Tibial artery (tissue), 4 donors: ENCODE results near the gene RXRA.

Experiments used
- DNase-seq, 2 donors: peaks; one replicate each; pipeline ENCODE4 v3.0.0-alpha.2; 2019
- H3K27ac ChIP-seq, 2 donors: fragments of 200-600 bp; sonication (generic) in 1 of 2; 1 replicate in 1 of 2; 2 replicates in 1 of 2; pipeline ENCODE4 v1.5.1; 2018 to 2019; ENCODE audit warnings: mild to moderate bottlenecking in 1 of 2
- H3K27me3 ChIP-seq, 2 donors: fragments of 200-600 bp; sonication (generic) in 1 of 2; one replicate each; pipeline versions ENCODE4 v1.5.1 to v1.6.0; 2016 to 2019
- H3K36me3 ChIP-seq, 3 donors: fragments of 200-600 bp; sonication (generic) in 2 of 3; one replicate each; pipeline ENCODE4 v1.5.1; 2016 to 2019; ENCODE audit warnings: mild to moderate bottlenecking in 2 of 3
- H3K4me1 ChIP-seq, 4 donors: fragments of 200-600 bp; sonication (generic) in 2 of 4; 1 replicate in 3 of 4; 2 replicates in 1 of 4; pipeline ENCODE4 v1.5.1; 2016 to 2019
- H3K4me3 ChIP-seq, 2 donors: fragments of 200-600 bp; sonication (generic) in 1 of 2; 1 replicate in 1 of 2; 2 replicates in 1 of 2; pipeline ENCODE4 v1.5.1; 2018 to 2019; ENCODE audit warnings: mild to moderate bottlenecking in 2 of 2
- H3K9me3 ChIP-seq, 3 donors: fragments of 200-600 bp; sonication (generic) in 1 of 3; one replicate each; pipeline ENCODE4 v1.5.1; 2016 to 2019
- intact Hi-C: fragments of 100-400 bp; cut with DNase I; formaldehyde crosslinking; loops from one replicate; pipeline ENCODE4 v1.15.0; 2023; ENCODE audit warnings: low total_unique reads
- TF ChIP-seq, protein P1 (sequence below), 2 experiments: fragments of 200-600 bp in 1 of 2; fragments of 450-650 bp in 1 of 2; IDR thresholded peaks; one replicate each; pipeline ENCODE4 v1.5.1; 2017 to 2019; ENCODE audit warnings: antibody characterized with exemption in 2 of 2, mild to moderate bottlenecking in 1 of 2, moderate library complexity in 1 of 2

The RXRA gene

DNA sequence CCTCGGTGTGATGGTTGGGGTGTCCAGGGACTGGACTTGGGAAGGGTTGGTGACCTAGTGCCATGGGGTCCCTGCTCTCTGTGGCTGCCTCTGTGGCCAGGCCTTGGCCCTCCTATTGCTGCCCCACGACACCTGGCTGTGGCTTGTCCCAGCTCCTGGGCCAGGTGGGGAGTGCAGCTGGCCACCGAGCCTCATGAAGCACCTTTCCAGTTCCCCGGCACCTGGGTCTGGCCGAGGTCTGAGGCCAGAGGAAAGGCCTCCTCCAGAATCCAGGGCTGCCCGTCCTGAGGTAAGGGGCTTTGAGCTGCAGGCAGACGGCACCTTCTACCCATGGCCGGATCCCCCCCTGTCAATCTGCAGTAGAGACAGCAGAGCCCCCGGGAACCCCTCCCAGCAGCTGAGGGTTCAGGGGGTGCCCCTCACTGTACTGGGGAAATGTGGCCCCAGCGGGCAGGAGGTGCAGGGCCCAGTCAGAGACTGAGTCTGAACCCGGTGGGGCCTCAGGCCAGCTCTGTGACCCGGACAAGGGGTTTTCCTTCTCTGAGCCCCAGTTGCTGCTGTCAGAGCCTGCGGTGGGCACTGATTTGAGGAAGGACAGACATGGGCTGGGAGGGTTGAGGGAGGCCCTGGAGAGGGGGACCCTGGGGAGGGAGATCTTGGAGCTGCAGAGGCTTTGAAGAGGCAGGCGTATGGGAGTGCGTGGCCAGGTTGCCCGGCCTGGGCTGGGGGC, 54.5 kb downstream of the RXRA start:
- Histone ChIP-seq H3K4me1 (peaks cover 0 to 99% (median 74%) of the 10 kb centered on the region in 4 donors), H3K4me3 (no peak overlapping the region), H3K27ac (no peak overlapping the region), H3K36me3 (no peaks in the 10 kb centered on the region), H3K27me3 (no peaks in the 10 kb centered on the region), H3K9me3 (no peaks in the 10 kb centered on the region)
- intact Hi-C loops = no loop called here
- DNase-seq = no peak
- TF ChIP-seq, protein P1, sequence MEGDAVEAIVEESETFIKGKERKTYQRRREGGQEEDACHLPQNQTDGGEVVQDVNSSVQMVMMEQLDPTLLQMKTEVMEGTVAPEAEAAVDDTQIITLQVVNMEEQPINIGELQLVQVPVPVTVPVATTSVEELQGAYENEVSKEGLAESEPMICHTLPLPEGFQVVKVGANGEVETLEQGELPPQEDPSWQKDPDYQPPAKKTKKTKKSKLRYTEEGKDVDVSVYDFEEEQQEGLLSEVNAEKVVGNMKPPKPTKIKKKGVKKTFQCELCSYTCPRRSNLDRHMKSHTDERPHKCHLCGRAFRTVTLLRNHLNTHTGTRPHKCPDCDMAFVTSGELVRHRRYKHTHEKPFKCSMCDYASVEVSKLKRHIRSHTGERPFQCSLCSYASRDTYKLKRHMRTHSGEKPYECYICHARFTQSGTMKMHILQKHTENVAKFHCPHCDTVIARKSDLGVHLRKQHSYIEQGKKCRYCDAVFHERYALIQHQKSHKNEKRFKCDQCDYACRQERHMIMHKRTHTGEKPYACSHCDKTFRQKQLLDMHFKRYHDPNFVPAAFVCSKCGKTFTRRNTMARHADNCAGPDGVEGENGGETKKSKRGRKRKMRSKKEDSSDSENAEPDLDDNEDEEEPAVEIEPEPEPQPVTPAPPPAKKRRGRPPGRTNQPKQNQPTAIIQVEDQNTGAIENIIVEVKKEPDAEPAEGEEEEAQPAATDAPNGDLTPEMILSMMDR (IDR thresholded peaks at IDR 0.05) = no peak

DNA sequence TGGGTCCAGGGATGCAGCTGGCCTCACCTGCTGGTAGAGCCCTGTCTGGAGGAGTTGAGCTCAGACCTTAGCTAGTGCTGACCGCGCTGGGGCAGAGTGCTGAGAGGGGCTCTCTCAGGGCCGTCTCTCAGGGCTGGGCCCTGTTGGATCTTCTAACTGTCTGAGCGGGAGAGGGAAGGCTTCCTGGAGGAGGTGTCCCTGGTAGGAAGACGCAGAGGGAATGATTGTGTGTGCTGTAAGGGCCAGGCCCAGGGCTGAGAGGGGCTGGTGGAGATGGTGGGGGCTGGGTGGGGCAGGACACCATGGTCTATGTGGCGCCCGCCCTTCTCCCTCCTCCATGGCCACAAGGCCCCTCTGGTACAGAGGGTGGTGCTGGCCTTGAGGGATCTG, 55.0 kb downstream of the RXRA start:
- Histone ChIP-seq H3K36me3 (no peaks in the 10 kb centered on the region), H3K9me3 (no peaks in the 10 kb centered on the region), H3K27me3 (no peaks in the 10 kb centered on the region), H3K4me3 (no peak overlapping the region), H3K4me1 (peaks cover 0 to 99% (median 74%) of the 10 kb centered on the region in 4 donors), H3K27ac (no peak overlapping the region)
- TF ChIP-seq, protein P1 (IDR thresholded peaks at IDR 0.05) = no peak
- DNase-seq = no peak
- intact Hi-C loops = no loop called here

DNA sequence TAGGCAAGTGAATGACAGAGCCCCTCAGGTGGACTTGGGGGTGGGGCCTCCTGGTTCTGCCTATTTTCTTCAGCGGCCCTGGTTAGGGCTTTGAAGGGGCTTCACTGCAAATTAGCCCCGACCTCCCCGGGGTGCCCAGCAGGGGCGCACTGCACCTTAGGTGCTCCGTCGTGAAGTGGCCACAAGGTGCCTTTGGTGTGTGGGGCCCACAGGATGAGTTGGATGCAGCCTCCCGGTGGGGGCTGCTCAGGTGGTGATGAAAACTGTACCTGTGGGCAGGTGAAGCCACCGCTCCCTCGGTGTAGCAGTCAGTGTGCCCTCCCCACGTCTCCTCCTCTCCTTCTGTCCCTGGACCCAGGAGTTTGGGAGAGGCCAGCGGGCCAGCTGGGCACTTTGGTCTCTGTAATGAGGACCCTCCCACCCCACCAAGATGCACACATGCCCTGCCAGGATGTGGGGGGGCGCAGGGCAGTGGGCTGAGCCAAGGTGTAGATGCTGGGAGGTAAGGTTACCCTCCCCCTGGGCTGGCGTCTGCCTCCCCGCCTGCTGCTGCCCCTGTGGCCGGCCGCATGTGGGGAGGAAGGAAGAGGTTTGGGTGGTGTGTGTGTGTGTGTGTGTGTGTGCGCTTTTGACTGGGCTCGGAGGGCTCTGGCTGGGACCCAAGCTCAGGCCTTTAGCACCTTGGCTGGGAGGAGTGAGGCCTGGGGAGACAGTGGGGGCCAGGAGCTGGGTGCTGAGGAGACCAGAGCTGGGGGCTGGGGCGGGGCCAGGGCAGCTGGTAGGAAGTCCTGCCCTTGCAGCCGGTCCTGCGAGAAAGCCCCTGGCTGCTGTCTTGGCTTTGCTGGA, 55.6 kb downstream of the RXRA start:
- no peaks in the 10 kb centered on the region for H3K36me3 ChIP-seq
- H3K4me1 ChIP-seq = peaks cover 0 to 99% (median 74%) of the 10 kb centered on the region in 4 donors
- no peaks in the 10 kb centered on the region for H3K27me3 ChIP-seq
- H3K27ac ChIP-seq = no peak overlapping the region
- no peak for DNase-seq
- intact Hi-C loops = no loop called here
- H3K9me3 ChIP-seq = no peaks in the 10 kb centered on the region
- TF ChIP-seq, protein P1 (IDR thresholded peaks at IDR 0.05) = no peak
- H3K4me3 ChIP-seq = no peak overlapping the region

DNA sequence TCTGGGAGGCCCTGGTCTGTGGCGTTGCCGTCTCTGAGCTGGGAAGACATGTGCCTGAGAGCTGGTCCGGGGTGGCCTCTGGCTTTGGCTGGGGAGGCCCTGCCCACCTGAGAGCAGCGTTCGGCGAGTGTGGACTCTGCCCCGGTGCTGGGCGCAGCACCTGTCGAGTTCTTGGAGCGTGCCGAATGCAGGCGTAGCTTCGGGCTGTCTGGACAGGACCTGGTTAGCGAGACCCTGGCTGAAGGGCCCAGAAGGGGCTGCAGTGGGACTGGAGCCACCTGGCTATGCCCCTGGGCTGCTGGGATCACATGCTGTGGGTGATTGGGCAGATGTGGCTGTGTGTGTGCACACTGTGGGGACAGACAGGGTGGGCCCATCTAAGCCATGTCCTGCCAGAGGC, 56.5 kb downstream of the RXRA start:
- Histone ChIP-seq H3K36me3 (no peaks in the 10 kb centered on the region), H3K4me1 (peaks cover 0 to 99% (median 74%) of the 10 kb centered on the region in 4 donors), H3K27ac (no peak overlapping the region), H3K4me3 (no peak overlapping the region), H3K9me3 (no peaks in the 10 kb centered on the region), H3K27me3 (no peaks in the 10 kb centered on the region)
- no peak for DNase-seq
- intact Hi-C loops = no loop called here
- TF ChIP-seq, protein P1 (IDR thresholded peaks at IDR 0.05) = no peak

DNA sequence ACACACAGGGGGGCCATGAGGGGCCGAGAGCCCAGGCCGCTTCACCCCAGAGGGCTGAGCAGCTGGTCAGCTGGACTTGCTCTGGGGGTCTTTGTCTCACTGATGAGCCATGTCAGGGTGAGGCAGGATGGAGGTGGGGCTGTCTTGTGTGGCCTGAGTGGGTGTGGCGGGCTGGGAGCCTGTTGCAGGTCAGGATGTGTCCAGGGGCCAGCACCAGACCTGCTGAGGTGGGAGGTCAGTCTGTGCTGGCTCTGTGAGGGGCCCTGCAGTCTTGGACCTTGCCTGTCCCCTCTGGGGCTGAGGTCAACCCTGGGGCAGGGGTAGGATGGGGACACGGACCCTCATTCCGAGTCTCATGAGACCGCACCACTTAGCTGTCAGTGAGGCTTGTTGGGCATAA, 56.9 kb downstream of the RXRA start:
- Histone ChIP-seq H3K9me3 (no peaks in the 10 kb centered on the region), H3K4me3 (no peak overlapping the region), H3K27ac (no peak overlapping the region), H3K27me3 (no peaks in the 10 kb centered on the region), H3K4me1 (peaks cover 0 to 99% (median 74%) of the 10 kb centered on the region in 4 donors), H3K36me3 (no peaks in the 10 kb centered on the region)
- intact Hi-C loops = no loop called here
- no peak for DNase-seq
- TF ChIP-seq, protein P1 (IDR thresholded peaks at IDR 0.05) = no peak
